Large intestine (tissue), 3 donors: ENCODE measurements around the gene COG5. TPM values are rescaled to one million over a fixed set of nuclear protein-coding genes. Genes with fewer than 3 reads are reported as not detected.
"Not testable (repeated sequence)": the region's sequence is repeated elsewhere in the genome, so short reads cannot be mapped to it uniquely, and the experiment has no call there.

Experiments
- DNase-seq, 2 donors: peaks; one replicate each; pipeline versions ENCODE4 v3.0.0 to v3.0.0-alpha.2; 2013
- H3K27ac ChIP-seq: one replicate; pipeline ENCODE4 v1.5.1; 2013; ENCODE audit warnings: low read length
- H3K27me3 ChIP-seq: 2 replicates; pipeline ENCODE4 v1.6.1; 2013; ENCODE audit warnings: low read length; ENCODE audit not compliant: control insufficient read depth, insufficient read depth
- H3K36me3 ChIP-seq: 2 replicates; pipeline ENCODE4 v1.6.1; 2013; ENCODE audit warnings: low read length; ENCODE audit not compliant: control insufficient read depth, insufficient read depth
- H3K4me1 ChIP-seq: one replicate; pipeline ENCODE4 v1.6.1; 2013; ENCODE audit warnings: low read length; ENCODE audit not compliant: control insufficient read depth, insufficient read depth
- H3K4me3 ChIP-seq: one replicate; pipeline ENCODE4 v1.5.1; 2013; ENCODE audit warnings: low read length
- H3K9me3 ChIP-seq: one replicate; pipeline ENCODE4 v1.6.1; 2013; ENCODE audit warnings: mild to moderate bottlenecking, low read depth, low read length, moderate library complexity; ENCODE audit not compliant: control insufficient read depth
- WGBS: methylation state at CpG from one replicate; pipeline ENCODE4 v1.1.5; 2013; ENCODE audit warnings: low lambda C conversion rate; ENCODE audit not compliant: insufficient coverage; 5-methylcytosine and 5-hydroxymethylcytosine counted together
- polyA plus RNA-seq: library from polyadenylated mRNA; unstranded; fragments of 120-200 nt; gene quantifications from one replicate; pipeline ENCODE4 v1.2.1, GENCODE V29; 2013

The COG5 gene
- polyA plus RNA-seq, 1 donor: 40.7 TPM

- no peak overlapping the region for H3K4me3 ChIP-seq
Measured at GRCh38 chr7:107258737-107259136, 305.0 kb downstream of the COG5 start.

GRCh38 chr7:107255602-107256001, 308.1 kb downstream of the COG5 start:
- Histone ChIP-seq H3K36me3 (no peaks in the 10 kb centered on the region), H3K4me3 (no peak overlapping the region), H3K4me1 (no peaks in the 10 kb centered on the region), H3K9me3 (no peaks in the 10 kb centered on the region), H3K27ac (no peak overlapping the region), H3K27me3 (no peaks in the 10 kb centered on the region)
- peak; percentile 6 to 43 for DNase-seq
- WGBS: 80% methylated on average over 1 of the region's 4 CpGs

More at GRCh38 chr7:107258737-107259136, 305.0 kb downstream of the COG5 start:
- H3K27ac ChIP-seq: no peak overlapping the region
- no peak for DNase-seq
- H3K27me3 ChIP-seq: no peaks in the 10 kb centered on the region
- H3K36me3 ChIP-seq: peaks cover 2% of the 10 kb centered on the region
- H3K4me1 ChIP-seq: no peaks in the 10 kb centered on the region
- 98% methylated on average over 5 of the region's 5 CpGs for WGBS
- no peaks in the 10 kb centered on the region for H3K9me3 ChIP-seq

- 100% methylated on average over 2 of the region's 5 CpGs for WGBS
- no peak overlapping the region for H3K4me3 ChIP-seq
- no peaks in the 10 kb centered on the region for H3K4me1 ChIP-seq
- no peak overlapping the region for H3K27ac ChIP-seq
- H3K27me3 ChIP-seq: no peaks in the 10 kb centered on the region
- DNase-seq: no peak
- H3K36me3 ChIP-seq: peaks cover 2% of the 10 kb centered on the region
- no peaks in the 10 kb centered on the region for H3K9me3 ChIP-seq
Measured at GRCh38 chr7:107254398-107254985, 309.2 kb downstream of the COG5 start.

GRCh38 chr7:107253599-107253998, 310.1 kb downstream of the COG5 start:
- Histone ChIP-seq H3K27me3 (no peaks in the 10 kb centered on the region), H3K36me3 (peaks cover 5% of the 10 kb centered on the region), H3K4me1 (no peaks in the 10 kb centered on the region), H3K9me3 (no peaks in the 10 kb centered on the region), H3K4me3 (no peak overlapping the region), H3K27ac (no peak overlapping the region)
- DNase-seq: no peak
- 80% methylated on average over 2 of the region's 3 CpGs for WGBS

GRCh38 chr7:107251963-107252362, 311.8 kb downstream of the COG5 start:
- Histone ChIP-seq H3K36me3 (peaks cover 15% of the 10 kb centered on the region), H3K27ac (no peak overlapping the region), H3K4me3 (no peak overlapping the region), H3K4me1 (no peaks in the 10 kb centered on the region), H3K9me3 (no peaks in the 10 kb centered on the region), H3K27me3 (no peaks in the 10 kb centered on the region)
- 100% methylated on average over 1 of the region's 3 CpGs for WGBS
- no peak for DNase-seq

GRCh38 chr7:107248551-107249316, 315.0 kb downstream of the COG5 start:
- no peaks in the 10 kb centered on the region for H3K27me3 ChIP-seq
- H3K4me1 ChIP-seq: no peaks in the 10 kb centered on the region
- no peak overlapping the region for H3K27ac ChIP-seq
- H3K4me3 ChIP-seq: no peak overlapping the region
- no peak for DNase-seq
- H3K36me3 ChIP-seq: peaks cover 15% of the 10 kb centered on the region
- no peaks in the 10 kb centered on the region for H3K9me3 ChIP-seq
- no CpG with 5 or more reads among the region's 5 CpGs for WGBS

- peaks cover 19% of the 10 kb centered on the region for H3K36me3 ChIP-seq
- H3K4me1 ChIP-seq, H3K9me3 ChIP-seq, H3K4me3 ChIP-seq, H3K27me3 ChIP-seq, DNase-seq, H3K27ac ChIP-seq: not testable (repeated sequence)
- no CpG with 5 or more reads among the region's 3 CpGs for WGBS
Measured at GRCh38 chr7:107246836-107247235, 316.9 kb downstream of the COG5 start.

GRCh38 chr7:107244613-107245012, 319.1 kb downstream of the COG5 start:
- Histone ChIP-seq H3K27me3 (no peaks in the 10 kb centered on the region), H3K4me1 (no peaks in the 10 kb centered on the region), H3K27ac (no peak overlapping the region), H3K36me3 (peaks cover 17% of the 10 kb centered on the region), H3K9me3 (no peaks in the 10 kb centered on the region), H3K4me3 (no peak overlapping the region)
- no peak for DNase-seq
- no CpG with 5 or more reads among the region's 2 CpGs for WGBS

- Histone ChIP-seq H3K36me3 (peaks cover 6% of the 10 kb centered on the region), H3K9me3 (no peaks in the 10 kb centered on the region), H3K27me3 (no peaks in the 10 kb centered on the region), H3K27ac (no peak overlapping the region), H3K4me1 (no peaks in the 10 kb centered on the region), H3K4me3 (no peak overlapping the region)
- no CpG with 5 or more reads among the region's 4 CpGs for WGBS
- no peak for DNase-seq
Measured at GRCh38 chr7:107242267-107242666, 321.5 kb downstream of the COG5 start.

- 83% methylated on average over 1 of the region's 4 CpGs for WGBS
- Histone ChIP-seq H3K36me3 (peaks cover 13% of the 10 kb centered on the region), H3K4me3 (no peak overlapping the region), H3K27ac (no peak overlapping the region), H3K4me1 (no peaks in the 10 kb centered on the region), H3K9me3 (no peaks in the 10 kb centered on the region), H3K27me3 (no peaks in the 10 kb centered on the region)
- no peak for DNase-seq
Measured at GRCh38 chr7:107237451-107237850, 326.3 kb downstream of the COG5 start.

GRCh38 chr7:107236862-107237261, 326.9 kb downstream of the COG5 start:
- Histone ChIP-seq H3K36me3 (peaks cover 10% of the 10 kb centered on the region), H3K27ac (no peak overlapping the region), H3K9me3 (no peaks in the 10 kb centered on the region), H3K27me3 (no peaks in the 10 kb centered on the region), H3K4me3 (no peak overlapping the region), H3K4me1 (no peaks in the 10 kb centered on the region)
- no peak for DNase-seq
